Spleen (tissue), 7 donors: ENCODE data around the gene TLE5.

ENCODE experiments used
- POLR2A ChIP-seq, 3 donors: fragments of 450-650 bp; IDR thresholded peaks; one replicate each; pipeline ENCODE4 v1.5.1; 2017; ENCODE audit warnings: antibody characterized with exemption in 3 of 3, mild to moderate bottlenecking in 1 of 3
- TF ChIP-seq, protein P1 (sequence below), 11 experiments: fragments of 200-600 bp in 7 of 11; fragments of 450-650 bp in 4 of 11; sonication (generic) in 4 of 11; IDR thresholded peaks in 8 of 11; conservative IDR thresholded peaks in 3 of 11; 1 replicate in 7 of 11; 2 replicates in 4 of 11; pipeline versions ENCODE4 v1.4.0 to v1.8.0; 2016 to 2021; ENCODE audit warnings: antibody characterized with exemption in 11 of 11, inconsistent platforms in 4 of 11, mild to moderate bottlenecking in 1 of 11
- donor health status: DM: no; HTN: no; CAD: no; lungs with moderate emphysema.
- donor health status: DM: no; HTN: no; CAD: no.
- donor health status: DM: no; HTN: no; CAD: no.

DNA sequence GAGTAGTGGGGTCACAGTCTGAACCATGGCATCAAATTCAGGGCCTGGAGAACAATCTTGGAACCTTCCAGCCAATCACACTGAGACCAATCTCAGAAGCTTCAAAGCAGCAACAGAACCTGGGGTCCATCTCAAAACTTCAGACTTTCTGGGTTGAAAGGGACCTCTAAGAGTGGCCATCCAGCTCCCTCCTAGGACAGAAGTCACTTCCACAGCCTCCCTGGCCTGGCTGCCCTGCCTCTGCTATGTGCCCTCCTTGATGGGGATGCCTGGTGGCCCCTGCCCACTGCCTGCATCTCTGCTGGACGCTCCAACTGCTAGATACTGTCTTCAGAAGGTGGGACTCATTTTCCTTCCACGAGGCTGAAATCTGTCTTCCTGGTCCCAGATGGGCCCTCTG, 35.0 kb downstream of the TLE5 start:
- TF ChIP-seq, protein P1, sequence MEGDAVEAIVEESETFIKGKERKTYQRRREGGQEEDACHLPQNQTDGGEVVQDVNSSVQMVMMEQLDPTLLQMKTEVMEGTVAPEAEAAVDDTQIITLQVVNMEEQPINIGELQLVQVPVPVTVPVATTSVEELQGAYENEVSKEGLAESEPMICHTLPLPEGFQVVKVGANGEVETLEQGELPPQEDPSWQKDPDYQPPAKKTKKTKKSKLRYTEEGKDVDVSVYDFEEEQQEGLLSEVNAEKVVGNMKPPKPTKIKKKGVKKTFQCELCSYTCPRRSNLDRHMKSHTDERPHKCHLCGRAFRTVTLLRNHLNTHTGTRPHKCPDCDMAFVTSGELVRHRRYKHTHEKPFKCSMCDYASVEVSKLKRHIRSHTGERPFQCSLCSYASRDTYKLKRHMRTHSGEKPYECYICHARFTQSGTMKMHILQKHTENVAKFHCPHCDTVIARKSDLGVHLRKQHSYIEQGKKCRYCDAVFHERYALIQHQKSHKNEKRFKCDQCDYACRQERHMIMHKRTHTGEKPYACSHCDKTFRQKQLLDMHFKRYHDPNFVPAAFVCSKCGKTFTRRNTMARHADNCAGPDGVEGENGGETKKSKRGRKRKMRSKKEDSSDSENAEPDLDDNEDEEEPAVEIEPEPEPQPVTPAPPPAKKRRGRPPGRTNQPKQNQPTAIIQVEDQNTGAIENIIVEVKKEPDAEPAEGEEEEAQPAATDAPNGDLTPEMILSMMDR (IDR thresholded peaks at IDR 0.05 in 8 of 11, conservative IDR thresholded peaks at IDR 0.05 in 3 of 11): no peak
- TF ChIP-seq POLR2A (IDR thresholded peaks at IDR 0.05): no peak
